NCI-H774 (cell line): ENCODE results near the gene BAIAP3.
A peak's percentile ranks its signal among the peaks of the same experiment; 100 is the strongest.

Experiments
- DNase-seq: peaks from one replicate; lab custom pipeline; 2025; lab: John Stamatoyannopoulos, UW

BAIAP3 gene

GRCh38 chr16:1371054-1371978 is 37.9 kb downstream of the BAIAP3 start:
- DNase-seq: no peak

DNA sequence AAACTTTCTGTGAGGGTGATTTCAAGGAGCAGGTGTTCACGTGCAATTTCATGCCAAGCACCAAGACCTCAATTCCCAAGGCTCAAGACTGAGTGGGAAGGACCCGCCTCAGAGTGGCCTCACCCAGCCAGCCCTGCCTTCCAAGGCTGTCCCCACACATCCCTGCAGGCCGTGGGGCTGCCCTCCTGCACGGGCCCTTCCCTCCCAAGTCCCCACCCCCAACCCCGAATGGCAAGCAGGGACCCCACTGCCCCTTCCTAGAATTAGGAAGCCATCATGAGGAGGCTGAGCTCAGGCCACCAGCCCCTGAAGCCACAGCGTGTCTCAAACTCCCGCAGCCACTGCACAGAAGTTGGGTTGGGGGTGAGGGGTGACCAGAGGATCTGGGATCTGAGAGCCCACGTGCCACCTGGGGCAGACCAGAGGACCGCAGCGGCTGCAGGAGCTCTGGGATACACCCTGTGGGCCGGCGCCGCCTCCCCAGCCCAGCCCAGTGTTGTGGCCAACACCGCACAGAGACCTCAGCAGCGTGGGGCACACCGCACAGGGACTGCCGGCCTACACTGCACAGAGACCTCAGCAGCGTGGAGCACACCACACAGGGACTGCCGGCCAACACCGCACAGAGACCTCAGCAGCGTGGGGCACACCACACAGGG is 39.0 kb downstream of the BAIAP3 start:
- DNase-seq: no peak

DNA sequence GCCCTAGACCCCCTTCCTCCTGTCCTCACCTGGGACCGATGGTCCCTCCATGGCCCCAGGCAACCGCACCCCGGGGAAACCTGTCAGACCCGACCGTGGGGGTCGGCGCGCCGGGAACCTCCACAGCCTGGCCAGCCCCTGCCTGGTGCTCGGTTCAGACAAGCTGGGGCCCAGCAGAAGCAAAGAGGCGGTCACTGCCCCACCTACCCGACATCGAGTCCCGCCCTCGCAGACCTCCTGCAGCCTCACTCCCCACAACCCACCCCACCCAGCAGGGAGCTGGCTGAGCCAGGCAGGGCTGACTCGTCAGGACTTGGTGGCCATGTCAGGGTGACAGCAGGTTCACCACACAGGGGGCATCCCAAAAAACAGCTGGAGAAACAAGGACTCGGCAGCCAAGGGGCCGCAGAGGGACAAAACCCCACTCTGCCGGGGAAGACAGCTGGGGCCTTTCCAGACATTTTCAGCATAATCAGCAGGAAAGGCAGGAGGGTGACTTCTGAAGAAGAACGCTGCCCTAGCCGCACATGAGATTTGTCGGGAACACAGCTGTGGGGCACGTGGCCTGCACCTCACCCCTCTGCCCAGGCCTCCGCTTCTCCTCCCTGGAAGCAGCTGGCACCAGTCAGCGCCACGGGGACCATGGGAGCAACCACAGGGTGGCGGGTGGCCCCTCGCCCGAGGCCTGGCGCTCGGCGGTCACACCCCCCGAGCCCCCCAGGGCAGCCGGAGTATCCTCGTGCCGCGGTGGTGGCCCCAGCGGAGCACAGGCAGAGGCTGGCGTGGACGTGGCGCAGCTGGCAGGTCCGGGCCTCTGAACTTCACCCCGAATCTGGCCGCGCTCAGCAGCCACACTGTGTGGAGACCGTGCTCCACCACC is 41.2 kb downstream of the BAIAP3 start:
- no peak for DNase-seq

- DNase-seq: no peak
Observed at GRCh38 chr16:1375298-1375640, 41.8 kb downstream of the BAIAP3 start.

DNA sequence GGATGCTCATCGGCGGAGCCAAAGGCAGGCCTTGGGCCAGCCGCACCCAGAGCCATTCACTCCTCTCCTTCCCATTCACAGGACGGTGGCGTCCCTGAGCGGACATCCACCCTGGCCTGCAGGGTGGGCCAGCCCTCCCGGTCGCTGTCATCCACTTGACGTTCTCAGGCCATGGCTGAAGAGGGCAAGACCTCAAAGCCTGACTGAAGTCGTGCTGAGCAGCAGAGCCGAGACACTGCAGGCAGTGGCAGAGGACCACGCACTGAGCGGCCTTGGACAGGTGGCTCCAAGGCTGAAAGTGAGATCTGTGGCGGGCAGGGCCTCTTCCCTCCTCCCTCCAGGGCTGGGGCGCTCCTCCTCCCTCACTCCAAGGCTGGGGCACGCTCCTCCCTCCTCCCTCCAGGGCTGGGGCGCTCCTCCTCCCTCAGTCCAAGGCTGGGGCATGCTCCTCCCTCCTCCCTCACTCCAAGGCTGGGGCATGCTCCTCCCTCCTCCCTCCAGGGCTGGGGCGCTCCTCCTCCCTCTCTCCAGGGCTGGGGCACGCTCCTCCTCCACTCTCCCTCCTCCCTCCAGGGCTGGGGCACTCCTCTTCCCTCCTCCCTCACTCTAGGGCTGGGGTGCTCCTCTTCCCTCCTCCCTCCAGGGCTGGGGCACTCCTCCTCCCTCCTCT is 42.4 kb downstream of the BAIAP3 start:
- DNase-seq: no peak

DNA sequence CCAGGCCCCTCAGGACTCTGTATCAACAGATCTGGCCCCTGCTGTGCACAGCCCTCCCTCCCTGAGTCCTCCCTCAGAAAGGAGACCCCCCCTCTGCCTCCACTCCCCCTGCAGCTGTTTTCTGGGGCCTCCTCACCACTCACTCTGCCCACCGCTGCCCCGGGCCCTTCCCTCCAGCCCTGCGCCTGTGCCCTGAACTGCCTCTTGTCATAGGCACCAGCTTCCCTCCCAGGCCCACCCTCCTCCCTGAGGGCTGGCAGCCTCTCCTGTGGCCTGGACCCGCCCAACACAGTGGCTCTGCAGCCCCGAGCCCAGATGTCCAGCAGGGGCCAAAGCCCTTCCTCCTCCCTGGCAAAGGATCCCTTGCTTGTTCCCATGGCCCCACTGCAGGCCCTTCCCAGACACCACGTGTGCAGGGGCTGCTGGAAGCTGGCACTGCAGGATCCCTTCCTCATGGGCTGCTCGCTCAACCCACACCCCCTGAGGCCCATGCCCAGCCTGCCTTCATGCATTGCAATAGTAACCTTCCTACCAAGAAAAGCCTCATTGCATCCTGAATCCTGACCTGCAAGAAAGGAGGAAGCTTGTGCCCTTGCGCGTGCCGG is 44.1 kb downstream of the BAIAP3 start:
- no peak for DNase-seq

- DNase-seq: no peak
Observed at GRCh38 chr16:1378087-1378803, 44.8 kb downstream of the BAIAP3 start.

DNA sequence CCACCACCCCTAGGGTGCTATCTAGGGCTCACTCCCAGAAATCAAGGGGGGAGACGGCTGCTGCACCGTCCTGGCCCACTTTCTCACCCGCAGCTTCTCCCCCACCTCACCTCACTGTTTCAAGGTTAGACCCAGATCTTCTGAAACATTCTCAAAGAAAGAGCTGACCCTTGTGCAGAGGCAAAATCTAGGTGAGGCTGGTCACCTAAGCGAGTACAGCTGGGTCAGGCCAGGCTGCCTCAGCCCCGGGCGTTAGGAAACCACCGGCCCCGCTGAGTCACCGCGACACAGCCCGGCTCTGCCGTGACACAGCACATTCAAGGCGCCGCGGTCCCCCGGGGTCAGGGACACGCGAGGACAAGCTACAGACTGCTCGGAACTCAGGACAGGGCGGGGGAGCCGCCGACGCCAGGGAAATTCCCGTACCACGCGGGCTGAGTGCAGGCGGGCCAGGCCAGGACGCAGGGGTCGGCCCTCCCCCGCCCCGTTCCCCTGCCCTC is 45.4 kb downstream of the BAIAP3 start:
- DNase-seq: no peak

- peak; percentile 13 for DNase-seq
Observed at GRCh38 chr16:1379304-1380076, 46.0 kb downstream of the BAIAP3 start.

GRCh38 chr16:1380195-1380594 is 46.8 kb downstream of the BAIAP3 start:
- DNase-seq: no peak

DNA sequence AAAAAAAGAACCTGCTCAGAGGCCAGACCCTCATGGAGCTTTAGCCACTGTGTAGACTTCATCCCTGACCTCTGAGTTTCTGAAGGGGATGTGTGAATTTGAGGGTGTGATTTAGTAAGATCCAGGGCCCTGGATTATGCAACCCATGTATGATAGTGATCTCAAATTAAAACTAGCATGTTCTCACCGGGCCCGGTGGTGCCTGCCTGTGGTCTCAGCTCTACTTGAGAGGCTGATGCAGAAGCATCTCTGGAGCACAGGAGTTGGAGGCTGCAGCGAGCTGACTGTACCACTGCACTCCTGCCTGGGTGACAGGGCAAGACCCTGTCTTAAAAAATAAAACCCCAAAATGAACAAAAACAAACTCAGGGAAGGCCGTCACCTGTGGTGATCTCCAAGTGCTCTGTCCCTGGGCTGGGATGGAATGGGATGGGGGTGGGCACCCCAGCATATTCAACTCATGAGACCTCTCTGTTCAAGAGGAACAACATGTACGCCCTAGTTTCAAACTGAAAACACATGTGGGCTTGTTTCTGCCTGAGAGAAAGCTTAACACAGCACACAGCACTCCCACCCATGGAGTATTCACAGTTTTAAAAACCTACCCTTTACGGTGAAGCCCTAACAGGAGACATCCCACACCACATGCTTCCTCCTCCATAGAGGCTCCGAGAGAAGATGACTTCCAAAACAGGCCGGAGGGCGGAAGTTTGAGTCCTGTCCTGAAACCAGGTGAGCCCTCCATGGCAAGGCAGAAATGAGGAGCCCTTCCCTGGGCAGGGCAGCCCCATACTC is 48.4 kb downstream of the BAIAP3 start:
- no peak for DNase-seq

GRCh38 chr16:1383556-1383955 is 50.1 kb downstream of the BAIAP3 start:
- no peak for DNase-seq

GRCh38 chr16:1385232-1385631 is 51.8 kb downstream of the BAIAP3 start:
- DNase-seq: no peak

DNA sequence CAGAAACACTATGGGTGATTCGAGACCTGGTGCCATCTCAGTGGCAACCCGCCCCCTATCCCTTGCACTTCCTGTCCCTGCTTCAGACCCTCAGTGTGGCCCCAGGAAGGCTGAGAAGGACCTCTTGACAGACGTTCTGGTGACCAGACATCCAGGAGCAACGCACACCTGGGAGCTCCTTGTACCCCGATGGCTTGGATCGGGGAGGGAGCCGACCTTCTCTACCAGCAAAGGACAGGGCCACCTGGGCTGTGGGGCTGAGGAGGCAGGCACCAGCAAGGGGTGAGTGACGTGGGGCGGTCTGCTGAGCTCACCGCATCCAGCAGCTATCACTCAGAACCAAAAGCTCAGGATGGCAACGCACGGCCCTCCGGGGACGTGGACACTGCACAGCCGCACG is 53.9 kb downstream of the BAIAP3 start:
- DNase-seq: no peak

GRCh38 chr16:1389762-1390161 is 56.3 kb downstream of the BAIAP3 start:
- DNase-seq: no peak

GRCh38 chr16:1390239-1390779 is 56.9 kb downstream of the BAIAP3 start:
- DNase-seq: no peak

- DNase-seq: no peak
Observed at GRCh38 chr16:1392826-1393225, 59.4 kb downstream of the BAIAP3 start.

GRCh38 chr16:1393613-1394176 is 60.2 kb downstream of the BAIAP3 start:
- DNase-seq: no peak
